ENCODE data around the gene RTN1.

GRCh38 chr14:59868021-59868420, 2.6 kb downstream of the RTN1 start:
- no peak for TF ChIP-seq CTCF (conservative IDR thresholded peaks at IDR 0.05; ENCODE audit: low read length)
- no peak for TF ChIP-seq EZH2phosphoT487 (IDR thresholded peaks at IDR 0.05; ENCODE audit: borderline replicate concordance)

All from Loucy (cell line).